H4 (cell line): ENCODE data around the gene TTC28. TPM values are rescaled to one million over a fixed set of nuclear protein-coding genes. Genes with fewer than 3 reads are reported as not detected.

ENCODE experiments used
- DNase-seq: peaks from one replicate; pipeline ENCODE4 v3.0.0-alpha.2; 2015; ENCODE audit warnings: low spot score
- total RNA-seq: library from RNA; depleted of rRNA; stranded (reverse); fragments of >200 nt; shearing (Covaris generic); gene quantifications from 2 replicates; pipeline ENCODE4 v1.2.3, GENCODE V29; 2014

Gene TTC28
- total RNA-seq, 1 experiment from 2014 or later = 0.23 TPM

- DNase-seq = no peak
Measured at GRCh38 chr22:28021998-28022660, 657.5 kb downstream of the TTC28 start.

GRCh38 chr22:28021116-28021997 lies 658.3 kb downstream of the TTC28 start:
- no peak for DNase-seq

GRCh38 chr22:28019881-28020861 lies 659.5 kb downstream of the TTC28 start:
- DNase-seq = peak; percentile 21

DNA sequence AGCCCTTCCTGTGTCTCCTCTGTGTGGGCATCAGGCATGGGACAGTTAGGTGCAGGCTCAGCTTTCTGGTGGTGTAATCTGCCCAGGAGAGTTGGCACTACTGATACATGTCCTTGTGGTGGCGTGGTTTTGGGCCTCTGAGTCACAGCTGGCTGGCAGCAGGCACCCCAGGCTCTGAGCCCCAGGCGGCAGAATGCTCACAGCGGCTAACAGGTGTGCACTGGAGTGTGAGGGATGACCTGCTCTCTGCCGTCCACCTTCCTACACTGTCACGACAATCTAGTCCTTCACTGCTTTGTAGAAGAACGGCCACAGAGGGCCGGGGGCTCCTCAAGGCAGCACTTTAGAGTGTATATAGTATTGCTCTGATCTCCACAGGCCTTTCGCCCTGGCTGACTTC lies 660.3 kb downstream of the TTC28 start:
- peak; percentile 16 for DNase-seq

DNA sequence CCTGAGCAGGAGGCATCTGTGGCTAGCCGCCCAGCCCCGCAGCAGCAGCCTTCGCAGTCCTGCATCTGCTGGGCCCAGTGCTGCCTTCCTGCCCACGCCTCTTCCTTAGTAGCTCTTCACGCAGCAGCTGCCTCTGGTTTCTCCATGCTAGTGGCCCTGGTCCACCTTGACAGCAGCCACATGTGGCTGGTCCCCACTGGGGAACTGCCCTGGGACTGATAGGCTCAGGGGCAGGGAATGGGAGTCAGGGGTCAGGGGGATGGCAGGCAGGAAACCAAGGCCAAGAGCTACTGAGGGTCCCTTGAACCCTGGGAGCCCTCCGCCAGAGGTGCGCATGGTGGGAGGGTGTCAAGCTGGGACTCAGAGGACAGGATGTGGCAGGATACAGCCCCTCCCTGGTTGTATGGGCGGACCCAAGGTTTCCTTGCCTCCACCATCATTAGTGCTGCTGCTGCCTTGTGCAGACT lies 661.1 kb downstream of the TTC28 start:
- DNase-seq = no peak

DNA sequence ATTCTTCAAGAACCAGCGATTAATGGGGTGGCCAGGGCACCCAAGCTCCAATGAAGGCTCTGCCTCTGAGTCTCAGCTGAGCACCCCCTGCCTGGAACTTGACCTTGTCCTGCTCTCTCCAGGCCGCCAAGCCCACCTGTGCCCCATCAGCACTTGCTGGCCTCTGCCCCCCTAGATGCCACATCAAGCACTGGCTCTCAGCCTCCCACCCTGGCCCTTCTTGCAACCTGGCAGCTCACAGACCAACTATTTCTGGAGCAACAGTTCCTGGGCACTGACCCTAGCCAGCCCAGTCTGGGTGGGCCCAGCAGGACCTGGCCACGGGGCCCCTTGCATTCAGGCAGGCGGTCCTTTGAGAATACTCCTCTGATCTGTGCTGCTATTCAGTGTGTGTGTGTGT lies 661.8 kb downstream of the TTC28 start:
- no peak for DNase-seq

- no peak for DNase-seq
Measured at GRCh38 chr22:28017558-28017820, 662.2 kb downstream of the TTC28 start.

GRCh38 chr22:28016781-28017557 lies 662.7 kb downstream of the TTC28 start:
- no peak for DNase-seq

DNA sequence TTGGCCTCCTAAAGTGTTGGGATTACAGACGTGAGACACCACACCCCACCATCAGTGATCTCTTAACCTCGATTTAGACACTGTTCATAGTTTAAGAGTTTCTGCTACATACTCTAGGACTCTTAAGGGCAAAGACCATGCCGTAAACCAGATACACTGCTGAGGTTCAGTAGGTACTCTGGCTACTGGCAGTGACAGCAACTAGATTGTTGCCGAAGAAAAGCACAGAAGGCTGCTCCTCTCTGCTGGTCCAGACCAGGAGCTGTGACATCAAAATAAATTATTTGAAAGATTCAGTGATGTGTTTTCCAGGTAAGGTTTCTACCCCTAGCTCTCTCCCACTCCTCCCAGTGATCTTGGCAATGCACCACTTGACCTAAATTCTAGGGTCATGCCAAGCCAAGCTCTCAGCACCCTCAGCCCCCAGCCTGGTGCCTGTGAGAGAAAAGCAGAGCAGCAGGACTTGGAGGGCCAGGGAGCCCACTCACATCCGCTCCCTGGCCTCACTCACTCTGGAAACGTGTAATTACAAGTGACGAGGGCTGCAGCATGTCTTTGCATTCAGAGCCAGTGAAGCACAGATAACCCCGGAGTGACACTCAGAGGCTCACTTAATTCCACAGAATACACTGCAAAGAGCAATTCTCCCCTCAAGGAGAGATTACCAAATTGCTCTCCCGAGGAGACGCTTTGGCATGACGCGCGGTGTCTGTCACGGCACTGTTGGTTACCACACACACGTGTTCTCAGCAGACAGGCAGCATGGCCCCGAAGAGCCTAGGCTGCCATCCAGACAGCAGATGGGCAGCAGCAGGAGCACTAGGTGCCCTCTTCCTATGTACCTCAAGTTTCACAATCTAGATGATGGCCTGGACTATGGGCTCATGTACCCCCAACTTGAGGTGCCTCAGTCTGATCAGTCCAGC lies 663.7 kb downstream of the TTC28 start:
- no peak for DNase-seq

DNA sequence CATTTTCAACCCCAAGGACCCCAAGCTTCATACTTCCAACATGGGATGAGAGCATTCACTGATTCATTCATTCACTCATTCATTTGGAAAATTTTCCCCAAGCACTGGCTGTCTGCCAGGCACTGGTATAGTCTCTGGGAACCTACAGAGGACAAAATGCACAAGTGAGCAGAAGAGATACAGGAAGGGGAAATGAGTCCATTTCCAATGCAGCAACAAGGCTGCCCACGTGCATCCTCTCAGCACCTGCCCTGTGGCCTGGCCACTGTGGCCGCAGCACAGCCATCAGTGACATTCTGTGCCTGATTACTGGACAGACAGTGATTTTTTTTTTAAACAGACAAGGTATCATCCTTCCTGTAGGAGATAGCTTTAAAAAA lies 664.6 kb downstream of the TTC28 start:
- no peak for DNase-seq

GRCh38 chr22:28014211-28015045 lies 665.2 kb downstream of the TTC28 start:
- DNase-seq = no peak

GRCh38 chr22:28013611-28014010 lies 666.0 kb downstream of the TTC28 start:
- no peak for DNase-seq

GRCh38 chr22:28012832-28013460 lies 666.7 kb downstream of the TTC28 start:
- no peak for DNase-seq

GRCh38 chr22:28009272-28009827 lies 670.3 kb downstream of the TTC28 start:
- peak; percentile 48 for DNase-seq

GRCh38 chr22:28008649-28009048 lies 671.0 kb downstream of the TTC28 start:
- no peak for DNase-seq

GRCh38 chr22:28008056-28008455 lies 671.6 kb downstream of the TTC28 start:
- DNase-seq = no peak

DNA sequence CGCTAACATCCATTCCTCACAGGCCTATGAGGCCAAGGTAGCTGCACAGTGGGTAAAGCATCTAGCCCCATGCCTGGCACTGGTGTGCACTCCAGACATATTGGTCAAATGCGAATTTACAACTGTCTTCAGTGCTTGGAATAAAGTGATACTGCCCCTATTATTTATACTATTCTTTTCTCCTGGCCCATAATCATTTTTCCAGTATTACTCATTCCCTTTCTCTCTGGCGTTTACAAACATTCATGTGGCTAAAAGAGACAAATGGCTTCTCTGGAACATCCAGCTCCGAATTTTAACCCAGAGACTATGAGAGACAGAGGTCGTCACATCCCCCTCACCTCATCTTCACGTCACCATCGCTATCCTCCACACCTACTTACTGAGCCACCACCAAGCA lies 673.4 kb downstream of the TTC28 start:
- DNase-seq = no peak

GRCh38 chr22:28005513-28005912 lies 674.1 kb downstream of the TTC28 start:
- DNase-seq = no peak

DNA sequence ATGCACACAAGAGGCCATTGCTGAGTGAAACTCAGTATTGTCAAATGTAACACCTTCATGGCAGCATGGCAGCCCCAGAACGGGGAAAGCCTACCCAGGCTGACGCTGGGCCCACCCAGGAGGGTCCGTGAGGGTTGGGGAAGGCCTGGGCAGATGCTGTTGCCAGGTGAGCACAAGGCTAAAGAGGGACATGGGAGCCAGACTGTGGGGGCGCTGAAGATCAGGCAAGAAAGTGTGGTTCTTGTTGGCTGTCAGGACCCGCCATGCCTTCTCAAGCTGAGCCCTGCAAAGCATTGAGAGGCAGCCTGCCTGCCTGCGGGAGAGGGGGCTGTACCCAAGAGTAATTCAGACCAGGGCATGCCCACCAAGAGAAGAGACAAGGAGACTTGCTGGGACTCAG lies 675.6 kb downstream of the TTC28 start:
- no peak for DNase-seq
